ENCODE results near the gene DNM3. TPM values are rescaled to one million over a fixed set of nuclear protein-coding genes. Genes with fewer than 3 reads are reported as not detected.

Gene DNM3
- total and polyA plus RNA-seq, 2 donors (not counting 3 experiments of a cell fraction or from before 2014, with no cell fraction given): 1.4 to 2.5 TPM

DNA sequence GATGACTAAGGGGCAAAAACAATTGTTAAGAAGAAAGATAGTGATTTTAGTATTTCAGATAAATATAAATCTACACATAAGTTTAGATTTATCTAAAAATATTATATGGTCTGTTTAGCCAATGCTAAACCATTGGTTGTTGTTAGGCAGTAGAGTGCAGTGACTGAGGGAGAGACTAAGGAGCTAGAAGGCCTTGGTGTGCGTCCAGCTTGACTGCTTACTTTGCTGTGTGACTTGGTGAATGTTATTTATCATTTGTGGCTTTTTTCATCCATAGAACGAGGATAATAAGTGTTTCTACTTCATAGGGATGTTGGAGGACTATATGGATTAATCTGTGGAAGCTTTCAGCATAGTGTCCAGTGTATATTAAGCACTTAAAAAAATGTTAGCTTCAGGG is 314.5 kb downstream of the DNM3 start:
- Histone ChIP-seq H3K9me3 (replicated peaks; ENCODE audit: control insufficient read depth, insufficient read depth, low read length) (no peaks in the 10 kb centered on the region), H3K27ac (ENCODE audit: insufficient read depth, low read depth, low read length) (no peak overlapping the region), H3K9me1 (replicated peaks; ENCODE audit: control insufficient read depth, extremely low read depth, insufficient read depth, low read length) (no peaks in the 10 kb centered on the region), H3K79me2 (ENCODE audit: control insufficient read depth, insufficient read depth, low read length) (no peaks in the 10 kb centered on the region), H3K4me2 (ENCODE audit: insufficient read depth, low read length) (no peak overlapping the region), H2AFZ (ENCODE audit: low read depth, low read length) (no peak overlapping the region), H3K9ac (replicated peaks; ENCODE audit: extremely low read depth, insufficient read depth, low read length) (no peak overlapping the region), H3K27me3 (ENCODE audit: control insufficient read depth in 2 of 2, insufficient read depth in 2 of 2, low read length in 2 of 2) (no peaks in the 10 kb centered on the region), H4K20me1 (replicated peaks; ENCODE audit: control insufficient read depth, extremely low read depth, insufficient read depth, low read length) (no peaks in the 10 kb centered on the region), H3K4me1 (ENCODE audit: control insufficient read depth, extremely low read depth, insufficient read depth, low read length) (peaks cover 12% of the 10 kb centered on the region), H3K4me3 (replicated peaks in 1 of 3; ENCODE audit: insufficient read depth in 1 of 3, low read depth in 1 of 3, low read length in 3 of 3) (no peak overlapping the region), H3K36me3 (ENCODE audit: control insufficient read depth in 2 of 2, extremely low read depth in 1 of 2, insufficient read depth in 2 of 2, low read length in 2 of 2) (no peaks in the 10 kb centered on the region)
- no peak for FAIRE-seq
- intact Hi-C loops (cut with micrococcal nuclease): no loop called here
- BruUV-seq (replicated peaks): no TSS peak
- ChIA-PET CTCF (interaction anchor here (1.2 to 3.5 kb wide), 4 partner anchors 8 to 244 kb away, joined by 4 to 13 read pairs (median 9); no protein-coding TSS in a partner anchor), POLR2A (interaction anchor here (0.7 kb wide), 1 partner anchor 185 kb away, joined by 3 read pairs; no protein-coding TSS in a partner anchor)
- dilution Hi-C loops (cut with MboI; ENCODE audit: extremely low pct_ligation_motif_present, low sequenced_read_pairs): no loop called here
- DNase-seq (ENCODE audit: low read depth, low spot score): no peak
- TF ChIP-seq JUN (IDR thresholded peaks at IDR 0.05; ENCODE audit: borderline replicate concordance, insufficient read depth, insufficient read length, low read depth): no peak
- TF ChIP-seq GATA2 (IDR thresholded peaks at IDR 0.05; ENCODE audit: insufficient read depth, insufficient read length, low read depth, low read length): no peak
- no peak for TF ChIP-seq POLR2A (IDR thresholded peaks at IDR 0.05; ENCODE audit: low read depth, low read length)
- no peak for TF ChIP-seq FOS (IDR thresholded peaks at IDR 0.05; ENCODE audit: borderline replicate concordance, insufficient read depth, low read length)
- TF ChIP-seq, protein P1, sequence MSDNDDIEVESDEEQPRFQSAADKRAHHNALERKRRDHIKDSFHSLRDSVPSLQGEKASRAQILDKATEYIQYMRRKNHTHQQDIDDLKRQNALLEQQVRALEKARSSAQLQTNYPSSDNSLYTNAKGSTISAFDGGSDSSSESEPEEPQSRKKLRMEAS (IDR thresholded peaks at IDR 0.05; ENCODE audit: insufficient read depth, insufficient read length): no peak
- TF ChIP-seq MYC (IDR thresholded peaks at IDR 0.05; ENCODE audit: low read depth, low read length): no peak
- TF ChIP-seq, protein P2, sequence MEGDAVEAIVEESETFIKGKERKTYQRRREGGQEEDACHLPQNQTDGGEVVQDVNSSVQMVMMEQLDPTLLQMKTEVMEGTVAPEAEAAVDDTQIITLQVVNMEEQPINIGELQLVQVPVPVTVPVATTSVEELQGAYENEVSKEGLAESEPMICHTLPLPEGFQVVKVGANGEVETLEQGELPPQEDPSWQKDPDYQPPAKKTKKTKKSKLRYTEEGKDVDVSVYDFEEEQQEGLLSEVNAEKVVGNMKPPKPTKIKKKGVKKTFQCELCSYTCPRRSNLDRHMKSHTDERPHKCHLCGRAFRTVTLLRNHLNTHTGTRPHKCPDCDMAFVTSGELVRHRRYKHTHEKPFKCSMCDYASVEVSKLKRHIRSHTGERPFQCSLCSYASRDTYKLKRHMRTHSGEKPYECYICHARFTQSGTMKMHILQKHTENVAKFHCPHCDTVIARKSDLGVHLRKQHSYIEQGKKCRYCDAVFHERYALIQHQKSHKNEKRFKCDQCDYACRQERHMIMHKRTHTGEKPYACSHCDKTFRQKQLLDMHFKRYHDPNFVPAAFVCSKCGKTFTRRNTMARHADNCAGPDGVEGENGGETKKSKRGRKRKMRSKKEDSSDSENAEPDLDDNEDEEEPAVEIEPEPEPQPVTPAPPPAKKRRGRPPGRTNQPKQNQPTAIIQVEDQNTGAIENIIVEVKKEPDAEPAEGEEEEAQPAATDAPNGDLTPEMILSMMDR (IDR thresholded peaks at IDR 0.05; ENCODE audit: extremely low read depth in 1 of 2, insufficient read depth in 1 of 2, low read depth in 1 of 2, low read length in 2 of 2): no peak
- no peak for TF ChIP-seq EZH2 (IDR thresholded peaks at IDR 0.05; ENCODE audit: borderline replicate concordance, low read depth, low read length, severe bottlenecking)
- no peak for TF ChIP-seq POLR2AphosphoS5 (IDR thresholded peaks at IDR 0.05; ENCODE audit: insufficient read depth, low read depth, low read length)
